DND-41 (cell line): ENCODE data around the gene CTNNA3.

Experiments used
- EZH2 ChIP-seq: IDR thresholded peaks from 3 replicates; pipeline ENCODE4 v1.6.1; 2012; ENCODE audit warnings: borderline replicate concordance, low read depth, mild to moderate bottlenecking, moderate library complexity, low read length, inconsistent platforms; ENCODE audit not compliant: severe bottlenecking
- TF ChIP-seq, protein P1 (sequence below): IDR thresholded peaks from 2 replicates; pipeline ENCODE4 v1.5.1; 2012; ENCODE audit warnings: borderline replicate concordance, low read length, moderate library complexity, mild to moderate bottlenecking; ENCODE audit not compliant: poor library complexity, severe bottlenecking; ENCODE audit errors: extremely low read depth

DNA sequence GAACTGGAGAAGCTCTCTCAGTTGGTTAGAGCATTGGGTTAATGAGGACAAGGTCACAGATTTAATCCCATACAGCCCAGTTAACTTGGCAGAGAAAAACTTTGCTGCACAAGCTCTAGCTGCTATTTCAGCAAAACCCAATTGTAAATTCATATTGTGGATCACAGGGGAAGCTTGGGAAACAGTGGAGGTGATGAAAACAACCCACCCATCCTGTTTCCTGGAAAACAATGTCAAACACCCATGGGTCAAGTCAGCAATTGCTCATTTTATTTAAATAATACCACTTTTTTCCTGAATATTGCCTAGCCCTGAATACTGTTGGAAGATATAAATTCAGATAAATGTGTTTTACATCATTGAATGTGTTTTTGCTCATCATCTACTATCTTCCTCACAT, 1670.8 kb downstream of the CTNNA3 start:
- no peak for TF ChIP-seq EZH2
- TF ChIP-seq, protein P1, sequence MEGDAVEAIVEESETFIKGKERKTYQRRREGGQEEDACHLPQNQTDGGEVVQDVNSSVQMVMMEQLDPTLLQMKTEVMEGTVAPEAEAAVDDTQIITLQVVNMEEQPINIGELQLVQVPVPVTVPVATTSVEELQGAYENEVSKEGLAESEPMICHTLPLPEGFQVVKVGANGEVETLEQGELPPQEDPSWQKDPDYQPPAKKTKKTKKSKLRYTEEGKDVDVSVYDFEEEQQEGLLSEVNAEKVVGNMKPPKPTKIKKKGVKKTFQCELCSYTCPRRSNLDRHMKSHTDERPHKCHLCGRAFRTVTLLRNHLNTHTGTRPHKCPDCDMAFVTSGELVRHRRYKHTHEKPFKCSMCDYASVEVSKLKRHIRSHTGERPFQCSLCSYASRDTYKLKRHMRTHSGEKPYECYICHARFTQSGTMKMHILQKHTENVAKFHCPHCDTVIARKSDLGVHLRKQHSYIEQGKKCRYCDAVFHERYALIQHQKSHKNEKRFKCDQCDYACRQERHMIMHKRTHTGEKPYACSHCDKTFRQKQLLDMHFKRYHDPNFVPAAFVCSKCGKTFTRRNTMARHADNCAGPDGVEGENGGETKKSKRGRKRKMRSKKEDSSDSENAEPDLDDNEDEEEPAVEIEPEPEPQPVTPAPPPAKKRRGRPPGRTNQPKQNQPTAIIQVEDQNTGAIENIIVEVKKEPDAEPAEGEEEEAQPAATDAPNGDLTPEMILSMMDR, result no peak
